ENCODE results near the gene DCPS.
"Not testable (repeated sequence)": the region's sequence is repeated elsewhere in the genome, so short reads cannot be mapped to it uniquely, and the experiment has no call there.

Gene DCPS

GRCh38 chr11:126383339-126384335 lies 79.8 kb downstream of the DCPS start:
- DNase-seq (ENCODE audit: low read depth in 2 of 2) = no peak

- DNase-seq (ENCODE audit: low read depth in 2 of 2) = no peak
These were observed 80.7 kb downstream of the DCPS start for GRCh38 chr11:126384449-126385070.

GRCh38 chr11:126385991-126386728 lies 82.3 kb downstream of the DCPS start:
- DNase-seq (ENCODE audit: low read depth in 2 of 2) = no peak

- not testable (repeated sequence) for DNase-seq (ENCODE audit: low read depth in 2 of 2)
These were observed 82.8 kb downstream of the DCPS start for GRCh38 chr11:126386729-126387071.

- no peak for DNase-seq (ENCODE audit: low read depth in 2 of 2)
These were observed 84.0 kb downstream of the DCPS start for GRCh38 chr11:126387857-126388256.

- no peak for DNase-seq (ENCODE audit: low read depth in 2 of 2)
These were observed 86.5 kb downstream of the DCPS start for GRCh38 chr11:126390272-126390867.

- no peak for DNase-seq (ENCODE audit: low read depth in 2 of 2)
These were observed 87.6 kb downstream of the DCPS start for GRCh38 chr11:126391286-126391954.

GRCh38 chr11:126391970-126392632 lies 88.2 kb downstream of the DCPS start:
- DNase-seq (ENCODE audit: low read depth in 2 of 2) = no peak

- no peak for DNase-seq (ENCODE audit: low read depth in 2 of 2)
These were observed 88.8 kb downstream of the DCPS start for GRCh38 chr11:126392633-126393013.

GRCh38 chr11:126393143-126393542 lies 89.3 kb downstream of the DCPS start:
- no peak for DNase-seq (ENCODE audit: low read depth in 2 of 2)

- no peak for DNase-seq (ENCODE audit: low read depth in 2 of 2)
These were observed 90.2 kb downstream of the DCPS start for GRCh38 chr11:126394036-126394435.

GRCh38 chr11:126394634-126395072 lies 90.8 kb downstream of the DCPS start:
- not testable (repeated sequence) for DNase-seq (ENCODE audit: low read depth in 2 of 2)

Measured in stimulated activated CD4-positive, alpha-beta T cell treated with anti-CD3 and anti-CD28 coated beads, Interleukin-12 subunit alpha, Interleukin-12 subunit beta, amount 100 ng/mL, for 24 hours (primary cell).